H9 (cell line): ENCODE results near the gene UPK3A. TPM values are rescaled to one million over a fixed set of nuclear protein-coding genes. Genes with fewer than 3 reads are reported as not detected.

Experiments used
- DNase-seq: peaks from one replicate; pipeline ENCODE4 v3.0.0-alpha.2; 2017
- H2AFZ ChIP-seq: one replicate; pipeline ENCODE4 v1.6.1; 2013; ENCODE audit warnings: mild to moderate bottlenecking, low read length, control low read depth, moderate library complexity
- H2AK5ac ChIP-seq: 2 replicates; pipeline ENCODE4 v1.6.1; 2013; ENCODE audit warnings: low read length, control low read depth, mixed read lengths; ENCODE audit not compliant: insufficient read length
- H2BK120ac ChIP-seq: one replicate; pipeline ENCODE4 v1.6.1; 2013; ENCODE audit warnings: low read depth, mild to moderate bottlenecking, low read length, control low read depth, inconsistent platforms; ENCODE audit not compliant: poor library complexity, severe bottlenecking
- H2BK12ac ChIP-seq: 2 replicates; pipeline ENCODE4 v1.6.1; 2013; ENCODE audit warnings: low read length, control low read depth, mixed read lengths, low read depth; ENCODE audit not compliant: insufficient read length
- H2BK15ac ChIP-seq: 2 replicates; pipeline ENCODE4 v1.6.1; 2013; ENCODE audit warnings: low read depth, low read length, control low read depth
- H2BK20ac ChIP-seq: one replicate; pipeline ENCODE4 v1.6.1; 2013; ENCODE audit warnings: low read depth, mild to moderate bottlenecking, low read length, control low read depth, inconsistent platforms; ENCODE audit not compliant: poor library complexity, severe bottlenecking
- H2BK5ac ChIP-seq: 2 replicates; pipeline ENCODE4 v1.6.1; 2013; ENCODE audit warnings: low read length, control low read depth, mixed read lengths; ENCODE audit not compliant: insufficient read length
- H3K14ac ChIP-seq: 2 replicates; pipeline ENCODE4 v1.6.1; 2013; ENCODE audit warnings: low read length, control low read depth; ENCODE audit not compliant: insufficient read depth
- H3K18ac ChIP-seq: 2 replicates; pipeline ENCODE4 v1.6.1; 2013; ENCODE audit warnings: low read depth, mild to moderate bottlenecking, mixed read lengths, low read length, control low read depth; ENCODE audit not compliant: insufficient read length
- H3K23ac ChIP-seq: 2 replicates; pipeline ENCODE4 v1.6.1; 2013; ENCODE audit warnings: low read length, control low read depth, mixed read lengths, low read depth; ENCODE audit not compliant: insufficient read length
- H3K23me2 ChIP-seq: 2 replicates; pipeline ENCODE4 v1.6.1; 2013; ENCODE audit warnings: low read depth, mild to moderate bottlenecking, mixed read lengths, low read length, control low read depth; ENCODE audit not compliant: insufficient read length, poor library complexity, severe bottlenecking
- H3K27ac ChIP-seq: 2 replicates; pipeline ENCODE4 v1.5.1; 2013; ENCODE audit warnings: low read length, control low read depth, mixed read lengths, low read depth; ENCODE audit not compliant: insufficient read length
- H3K27me3 ChIP-seq: 2 replicates; pipeline ENCODE4 v1.6.1; 2013; ENCODE audit warnings: low read length, control low read depth, inconsistent platforms; ENCODE audit not compliant: insufficient read depth
- H3K4ac ChIP-seq: 2 replicates; pipeline ENCODE4 v1.6.1; 2013; ENCODE audit warnings: low read depth, mild to moderate bottlenecking, control low read depth, inconsistent platforms, low read length, moderate library complexity
- H3K4me1 ChIP-seq: 2 replicates; pipeline ENCODE4 v1.6.1; 2013; ENCODE audit warnings: low read length, control low read depth, inconsistent platforms; ENCODE audit not compliant: insufficient read depth
- H3K4me2 ChIP-seq: 2 replicates; pipeline ENCODE4 v1.6.1; 2013; ENCODE audit warnings: low read length, control low read depth, mixed read lengths; ENCODE audit not compliant: insufficient read length, insufficient read depth
- H3K56ac ChIP-seq: 2 replicates; pipeline ENCODE4 v1.6.1; 2013; ENCODE audit warnings: low read depth, mild to moderate bottlenecking, mixed read lengths, low read length, control low read depth; ENCODE audit not compliant: insufficient read length
- H3K79me1 ChIP-seq: 2 replicates; pipeline ENCODE4 v1.6.1; 2013; ENCODE audit warnings: low read depth, mild to moderate bottlenecking, moderate library complexity, low read length, control low read depth, inconsistent platforms; ENCODE audit not compliant: insufficient read depth, poor library complexity, severe bottlenecking
- H3K79me2 ChIP-seq: 2 replicates; pipeline ENCODE4 v1.6.1; 2013; ENCODE audit warnings: low read length, control low read depth, inconsistent platforms; ENCODE audit not compliant: insufficient read depth
- H3K9ac ChIP-seq: 2 replicates; pipeline ENCODE4 v1.6.1; 2013; ENCODE audit warnings: low read length, control low read depth, mixed read lengths; ENCODE audit not compliant: insufficient read length; ENCODE audit errors: extremely low read depth
- H3K9me3 ChIP-seq: one replicate; pipeline ENCODE4 v1.6.1; 2013; ENCODE audit warnings: low read depth, low read length, inconsistent platforms; ENCODE audit not compliant: control insufficient read depth
- H3T11ph ChIP-seq: one replicate; pipeline ENCODE4 v1.6.1; 2013; ENCODE audit warnings: mild to moderate bottlenecking, low read length, control low read depth, inconsistent platforms
- H4K20me1 ChIP-seq: one replicate; pipeline ENCODE4 v1.6.1; 2013; ENCODE audit not compliant: control insufficient read depth, insufficient read length, insufficient read depth
- H4K5ac ChIP-seq: 2 replicates; pipeline ENCODE4 v1.6.1; 2013; ENCODE audit warnings: low read depth, mild to moderate bottlenecking, mixed read lengths, low read length, control low read depth; ENCODE audit not compliant: insufficient read length
- H4K8ac ChIP-seq: replicated peaks from 2 replicates; pipeline ENCODE4 v1.6.1; 2013; ENCODE audit warnings: low read length, control low read depth, mixed read lengths, low read depth; ENCODE audit not compliant: insufficient read length
- H4K91ac ChIP-seq: 2 replicates; pipeline ENCODE4 v1.6.1; 2013; ENCODE audit warnings: low read depth, mild to moderate bottlenecking, moderate library complexity, mixed read lengths, low read length, control low read depth; ENCODE audit not compliant: insufficient read length
- H3K27ac Mint-ChIP-seq, 3 experiments: 2 replicates in 2 of 3; 3 replicates in 1 of 3; pipeline ENCODE4 v1.8.0; 2020 to 2021; ENCODE audit warnings: mixed read lengths in 3 of 3, mild to moderate bottlenecking in 1 of 3, moderate library complexity in 1 of 3
- H3K27me3 Mint-ChIP-seq: 2 replicates; pipeline ENCODE4 v1.8.0; 2021; ENCODE audit warnings: low read depth, mild to moderate bottlenecking, moderate library complexity, mixed read lengths
- H3K36me3 Mint-ChIP-seq, 3 experiments: 2 replicates in 2 of 3; 3 replicates in 1 of 3; pipeline ENCODE4 v1.8.0; 2020 to 2021; ENCODE audit warnings: low read depth in 3 of 3, mixed read lengths in 3 of 3; ENCODE audit not compliant: insufficient read depth in 1 of 3
- H3K4me1 Mint-ChIP-seq, 2 experiments: 2 replicates each; pipeline ENCODE4 v1.8.0; 2020; ENCODE audit warnings: mixed read lengths in 2 of 2
- H3K4me3 Mint-ChIP-seq, 2 experiments: 2 replicates in 1 of 2; 3 replicates in 1 of 2; pipeline ENCODE4 v1.8.0; 2020 to 2021; ENCODE audit warnings: mild to moderate bottlenecking in 2 of 2, mixed read lengths in 2 of 2, moderate library complexity in 1 of 2
- H3K9me3 Mint-ChIP-seq, 2 experiments: 2 replicates in 1 of 2; 3 replicates in 1 of 2; pipeline ENCODE4 v1.8.0; 2020; ENCODE audit warnings: mild to moderate bottlenecking in 2 of 2, mixed read lengths in 2 of 2, moderate library complexity in 1 of 2
- WGBS: extraction: QIAGEN DNeasy Blood & Tissue Kit; methylation state at CpG from one replicate; pipeline ENCODE4 v1.1.7; 2013; ENCODE audit warnings: missing lambda C conversion rate, low lambda C conversion rate, mixed read lengths; ENCODE audit not compliant: insufficient read length; ENCODE audit errors: extremely low coverage; 5-methylcytosine and 5-hydroxymethylcytosine counted together
- total RNA-seq: library from RNA; stranded (reverse); gene quantifications from 2 replicates; pipeline ENCODE4 v1.2.1, GENCODE V29; 2021
- TF ChIP-seq, protein P1 (sequence below): fragments of 200-600 bp; sonication (generic); conservative IDR thresholded peaks from 3 replicates; pipeline ENCODE4 v1.8.0; 2021; ENCODE audit warnings: antibody characterized with exemption, mild to moderate bottlenecking

Gene UPK3A
- total RNA-seq, 1 experiment from 2014 or later, result not detected

DNA sequence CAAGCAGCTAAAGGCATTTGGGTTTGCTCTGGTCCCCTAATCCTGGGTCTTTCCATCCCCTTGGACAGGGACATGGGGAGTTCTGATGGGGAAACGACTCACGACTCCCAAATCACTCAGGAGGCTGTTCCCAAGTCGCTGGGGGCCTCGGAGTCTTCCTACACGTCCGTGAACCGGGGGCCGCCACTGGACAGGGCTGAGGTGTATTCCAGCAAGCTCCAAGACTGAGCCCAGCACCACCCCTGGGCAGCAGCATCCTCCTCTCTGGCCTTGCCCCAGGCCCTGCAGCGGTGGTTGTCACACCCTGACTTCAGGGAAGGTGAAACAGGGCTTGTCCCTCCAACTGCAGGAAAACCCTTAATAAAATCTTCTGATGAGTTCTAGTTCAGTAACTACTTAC, 10.7 kb downstream of the UPK3A start:
- Histone ChIP-seq H2AK5ac (no peak overlapping the region), H4K20me1 (no peaks in the 10 kb centered on the region), H3K18ac (no peak overlapping the region), H3K27me3 (no peaks in the 10 kb centered on the region), H3K27ac (no peak overlapping the region), H3K4me1 (no peaks in the 10 kb centered on the region; the same call in 1 of the 2 replicates), H4K91ac (no peak overlapping the region), H3K4ac (no peak overlapping the region), H2BK5ac (no peak overlapping the region), H3K56ac (no peak overlapping the region), H3K79me1 (no peaks in the 10 kb centered on the region), H2AFZ (no peak overlapping the region), H4K5ac (no peak overlapping the region), H3K23ac (no peak overlapping the region), H2BK120ac (no peak overlapping the region), H3K9ac (no peak overlapping the region), H2BK15ac (no peak overlapping the region), H3T11ph (no peak overlapping the region), H2BK12ac (no peak overlapping the region), H3K79me2 (no peaks in the 10 kb centered on the region), H3K4me2 (no peak overlapping the region), H3K23me2 (no peaks in the 10 kb centered on the region), H2BK20ac (no peak overlapping the region), H3K14ac (no peak overlapping the region), H3K9me3 (no peaks in the 10 kb centered on the region), H4K8ac (no peak overlapping the region)
- TF ChIP-seq, protein P1, sequence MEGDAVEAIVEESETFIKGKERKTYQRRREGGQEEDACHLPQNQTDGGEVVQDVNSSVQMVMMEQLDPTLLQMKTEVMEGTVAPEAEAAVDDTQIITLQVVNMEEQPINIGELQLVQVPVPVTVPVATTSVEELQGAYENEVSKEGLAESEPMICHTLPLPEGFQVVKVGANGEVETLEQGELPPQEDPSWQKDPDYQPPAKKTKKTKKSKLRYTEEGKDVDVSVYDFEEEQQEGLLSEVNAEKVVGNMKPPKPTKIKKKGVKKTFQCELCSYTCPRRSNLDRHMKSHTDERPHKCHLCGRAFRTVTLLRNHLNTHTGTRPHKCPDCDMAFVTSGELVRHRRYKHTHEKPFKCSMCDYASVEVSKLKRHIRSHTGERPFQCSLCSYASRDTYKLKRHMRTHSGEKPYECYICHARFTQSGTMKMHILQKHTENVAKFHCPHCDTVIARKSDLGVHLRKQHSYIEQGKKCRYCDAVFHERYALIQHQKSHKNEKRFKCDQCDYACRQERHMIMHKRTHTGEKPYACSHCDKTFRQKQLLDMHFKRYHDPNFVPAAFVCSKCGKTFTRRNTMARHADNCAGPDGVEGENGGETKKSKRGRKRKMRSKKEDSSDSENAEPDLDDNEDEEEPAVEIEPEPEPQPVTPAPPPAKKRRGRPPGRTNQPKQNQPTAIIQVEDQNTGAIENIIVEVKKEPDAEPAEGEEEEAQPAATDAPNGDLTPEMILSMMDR, result no peak
- no peaks in the 10 kb centered on the region for H3K9me3 Mint-ChIP-seq
- H3K36me3 Mint-ChIP-seq, result no peaks in the 10 kb centered on the region
- H3K4me3 Mint-ChIP-seq, result no peak overlapping the region
- no peak for DNase-seq
- no CpG with 5 or more reads among the region's 9 CpGs for WGBS
- H3K27me3 Mint-ChIP-seq, result peaks cover 25% of the 10 kb centered on the region
- H3K4me1 Mint-ChIP-seq, result peaks cover 14 to 19% of the 10 kb centered on the region in 2 experiments
- H3K27ac Mint-ChIP-seq, result no peak overlapping the region
